Erythroblast (primary cell): Measurements from ENCODE around the gene DPM3.

Experiments used
- GATA1 ChIP-seq: IDR thresholded peaks from 2 replicates; pipeline ENCODE4 v1.6.1; 2011; ENCODE audit warnings: low read depth, mild to moderate bottlenecking, control low read depth, low read length, moderate library complexity
- POLR2A ChIP-seq: IDR thresholded peaks from 2 replicates; pipeline ENCODE4 v1.6.1; 2011; ENCODE audit warnings: mild to moderate bottlenecking, low read length

DNA sequence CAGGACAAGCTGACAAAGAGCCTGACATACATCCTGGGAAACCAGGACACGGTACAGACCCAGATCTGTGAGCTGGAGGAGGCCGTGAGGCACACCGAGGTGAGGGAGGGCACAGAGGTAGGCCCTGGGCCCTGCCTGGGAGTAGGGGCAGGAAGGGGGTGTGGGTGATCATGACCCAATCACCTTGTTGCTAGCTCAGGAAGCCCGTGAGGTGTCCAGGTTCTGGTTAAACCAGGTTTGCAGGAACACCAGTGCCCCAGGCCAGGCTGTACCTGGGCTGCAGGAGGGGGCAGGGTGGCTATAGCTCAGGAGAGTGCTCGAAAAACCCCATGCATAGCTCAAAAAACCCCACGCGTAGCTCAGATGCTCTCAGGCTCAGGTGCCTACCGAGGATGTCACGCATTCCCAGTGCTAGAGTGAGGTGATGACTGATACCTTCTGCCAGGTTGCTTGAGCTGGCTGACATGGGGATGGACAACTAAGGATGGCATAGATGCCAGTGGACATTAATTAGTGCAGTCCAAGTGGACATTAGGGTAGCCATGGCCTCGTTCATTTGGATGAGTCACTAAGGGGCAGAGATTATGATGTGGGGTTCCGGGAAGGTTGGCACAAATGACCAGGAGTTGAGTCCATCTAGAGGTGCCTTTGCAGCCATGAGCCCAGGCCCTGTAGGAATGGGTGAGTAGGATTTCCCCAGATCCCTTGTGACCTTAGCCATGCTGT lies 37.0 kb upstream of the DPM3 start:
- TF ChIP-seq POLR2A (no peak), GATA1 (no peak)
